ENCODE measurements around the gene FCSK.

GRCh38 chr16:70467113-70467512, 12.7 kb downstream of the FCSK start:
- TF ChIP-seq CTCF (conservative IDR thresholded peaks at IDR 0.05; ENCODE audit: low read depth, low read length) (no peak), EZH2 (IDR thresholded peaks at IDR 0.05; ENCODE audit: borderline replicate concordance, low read depth, low read length, poor library complexity, severe bottlenecking) (no peak)

Data from A673 (cell line).